HAP-1 (cell line): Measurements from ENCODE around the gene RAB40A.
"Not testable (repeated sequence)": the region's sequence is repeated elsewhere in the genome, so short reads cannot be mapped to it uniquely, and the experiment has no call there.

ENCODE experiments used
- DNase-seq, 2 experiments: peaks; one replicate each; pipeline ENCODE4 v3.0.0-alpha.2; 2016 to 2020; ENCODE audit warnings: low spot score in 2 of 2
- H3K27me3 ChIP-seq: fragments of 250-450 bp; sonication (Bioruptor Pico); 2 replicates; pipeline ENCODE4 v1.5.1; 2020; ENCODE audit warnings: low read depth, mild to moderate bottlenecking, moderate library complexity
- H3K36me3 ChIP-seq: fragments of 250-450 bp; sonication (Bioruptor Pico); replicated peaks from 2 replicates; pipeline ENCODE4 v1.5.1; 2020; ENCODE audit warnings: mild to moderate bottlenecking
- H3K4me1 ChIP-seq: fragments of 250-450 bp; sonication (Bioruptor Pico); 2 replicates; pipeline ENCODE4 v1.5.1; 2020; ENCODE audit warnings: mild to moderate bottlenecking
- H3K4me3 ChIP-seq: fragments of 250-450 bp; sonication (Bioruptor Pico); 2 replicates; pipeline ENCODE4 v1.5.1; 2020; ENCODE audit warnings: mild to moderate bottlenecking, moderate library complexity
- H3K9me3 ChIP-seq: fragments of 250-450 bp; sonication (Bioruptor Pico); 2 replicates; pipeline ENCODE4 v1.5.1; 2020; ENCODE audit warnings: mild to moderate bottlenecking, moderate library complexity
- in situ Hi-C: fragments of 300-500 bp; cut with MboI; formaldehyde crosslinking; loops from 3 replicates; pipeline ENCODE4 v1.14.3; 2020; ENCODE audit warnings: low sequenced_read_pairs, inconsistent platforms, mixed read lengths

RAB40A gene

DNA sequence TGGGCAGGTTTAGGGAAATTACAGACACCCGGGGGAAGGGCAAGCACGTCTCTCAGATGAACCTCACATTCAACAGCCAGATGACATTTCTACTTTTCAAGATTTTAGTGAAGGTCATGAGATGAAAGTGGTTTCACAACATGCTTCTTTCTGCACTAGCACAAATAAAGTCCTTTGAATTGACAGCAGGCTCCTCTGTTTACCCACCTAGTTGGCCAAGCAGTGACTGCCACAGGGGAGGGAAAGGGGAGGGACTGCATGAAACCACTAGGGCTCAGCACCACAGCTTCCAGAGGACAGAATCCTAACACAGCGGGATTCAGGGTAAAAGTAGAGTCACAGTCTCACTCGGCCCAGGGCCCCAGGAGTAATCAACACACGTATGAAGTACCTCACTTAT lies 6.2 kb downstream of the RAB40A start:
- no peaks in the 10 kb centered on the region for H3K4me1 ChIP-seq
- in situ Hi-C loops: no loop called here
- no peaks in the 10 kb centered on the region for H3K36me3 ChIP-seq
- H3K27me3 ChIP-seq: peaks cover 5% of the 10 kb centered on the region
- H3K9me3 ChIP-seq: no peaks in the 10 kb centered on the region
- no peak overlapping the region for H3K4me3 ChIP-seq
- no peak for DNase-seq

DNA sequence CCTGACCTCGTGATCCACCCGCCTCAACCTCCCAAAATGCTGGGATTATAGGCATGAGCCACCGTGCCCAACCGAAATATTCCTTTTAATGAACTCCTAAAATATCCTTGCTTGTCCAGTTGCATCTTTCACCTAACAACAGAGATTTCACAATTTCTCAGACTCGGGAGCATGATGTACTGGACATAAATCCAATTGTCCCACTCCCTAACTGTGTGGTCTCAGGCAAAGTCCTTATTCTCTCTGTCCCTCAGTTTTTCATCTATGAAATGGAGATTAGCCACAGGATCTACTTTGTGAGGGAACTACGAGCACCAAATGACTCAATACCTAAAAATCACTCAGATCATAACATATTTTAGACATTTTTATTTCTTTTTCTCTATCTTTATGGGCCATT lies 9.3 kb downstream of the RAB40A start:
- Histone ChIP-seq H3K27me3 (no peaks in the 10 kb centered on the region; the same call in none of the 2 replicates), H3K4me3 (no peak overlapping the region), H3K36me3 (no peaks in the 10 kb centered on the region), H3K4me1 (no peaks in the 10 kb centered on the region), H3K9me3 (no peaks in the 10 kb centered on the region)
- DNase-seq: no peak
- in situ Hi-C loops: no loop called here

DNA sequence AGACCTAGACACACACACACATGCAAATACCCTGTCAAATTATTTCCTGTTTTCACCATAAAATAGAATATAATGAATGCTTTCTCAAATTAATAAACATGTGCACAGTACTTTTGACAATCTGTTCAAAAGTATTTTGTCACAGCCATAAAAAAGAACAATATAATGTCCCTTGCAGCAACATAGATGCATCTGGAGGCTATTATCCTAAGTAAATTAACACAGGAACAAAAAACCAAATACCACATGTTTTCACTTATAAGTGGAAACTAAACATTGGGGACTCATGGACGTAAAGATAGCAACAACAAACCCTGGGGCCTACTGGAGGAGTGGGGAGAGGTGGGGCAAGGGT lies 15.5 kb downstream of the RAB40A start:
- no peaks in the 10 kb centered on the region; the same call in 1 of the 2 replicates for H3K27me3 ChIP-seq
- no peaks in the 10 kb centered on the region for H3K4me1 ChIP-seq
- DNase-seq: no peak
- H3K36me3 ChIP-seq: no peaks in the 10 kb centered on the region
- in situ Hi-C loops: no loop called here
- no peak overlapping the region for H3K4me3 ChIP-seq
- no peaks in the 10 kb centered on the region for H3K9me3 ChIP-seq

DNA sequence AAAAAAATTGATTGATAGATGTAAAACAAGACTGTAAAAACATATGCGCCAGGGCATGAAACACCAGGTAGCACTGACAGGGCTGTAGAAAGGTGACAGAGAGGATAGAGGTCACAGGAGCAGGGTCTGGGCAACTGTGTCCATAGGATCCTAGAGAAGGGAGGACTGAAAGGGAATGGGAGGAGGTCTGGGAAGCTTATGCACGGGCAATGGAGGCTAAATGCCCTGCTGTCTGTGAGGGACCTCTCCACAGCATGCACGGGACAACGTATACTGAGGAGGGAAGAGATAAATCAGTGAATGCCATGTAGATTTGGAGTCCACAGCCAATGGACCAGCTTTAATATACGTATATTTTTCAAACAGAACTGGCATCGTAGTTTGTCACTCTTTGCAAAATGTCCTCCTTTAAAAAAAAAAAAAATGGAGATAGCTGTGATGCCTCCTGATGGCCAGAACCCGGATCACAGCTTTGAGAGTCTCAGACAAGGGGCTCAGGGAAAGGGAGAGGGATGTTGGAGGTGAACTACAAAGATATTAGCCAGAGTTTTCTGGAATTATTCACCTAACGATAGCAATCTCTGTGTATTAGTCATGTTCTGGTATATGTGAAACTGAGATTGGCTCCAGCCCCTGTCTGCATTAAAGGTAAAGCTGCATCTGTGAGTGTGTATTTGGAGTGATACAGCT lies 16.0 kb downstream of the RAB40A start:
- Histone ChIP-seq H3K4me1 (no peaks in the 10 kb centered on the region), H3K27me3 (no peaks in the 10 kb centered on the region), H3K36me3 (no peaks in the 10 kb centered on the region), H3K4me3 (no peak overlapping the region), H3K9me3 (no peaks in the 10 kb centered on the region)
- no peak for DNase-seq
- in situ Hi-C loops: no loop called here

DNA sequence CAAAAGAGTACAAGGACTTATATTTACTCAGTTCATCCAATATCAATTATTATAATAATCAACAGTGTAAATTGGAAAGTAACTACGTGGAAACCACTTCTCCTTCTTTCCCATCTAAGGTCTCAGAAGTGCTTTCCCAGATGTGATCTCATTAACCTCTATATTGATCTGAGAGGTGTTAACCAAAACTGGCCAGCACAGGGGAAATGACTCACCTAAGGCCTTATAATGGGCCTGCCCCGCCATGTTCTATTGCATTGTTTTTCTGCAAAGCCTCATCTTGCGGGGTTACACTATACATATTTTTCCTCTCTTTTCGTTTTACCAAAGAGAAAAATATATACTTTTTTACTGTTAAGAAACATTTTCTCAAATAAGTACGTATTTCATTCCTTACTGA lies 20.5 kb downstream of the RAB40A start:
- no peaks in the 10 kb centered on the region for H3K9me3 ChIP-seq
- H3K36me3 ChIP-seq: no peaks in the 10 kb centered on the region
- H3K4me1 ChIP-seq: no peaks in the 10 kb centered on the region
- in situ Hi-C loops: no loop called here
- DNase-seq: no peak
- H3K27me3 ChIP-seq: no peaks in the 10 kb centered on the region
- H3K4me3 ChIP-seq: no peak overlapping the region

DNA sequence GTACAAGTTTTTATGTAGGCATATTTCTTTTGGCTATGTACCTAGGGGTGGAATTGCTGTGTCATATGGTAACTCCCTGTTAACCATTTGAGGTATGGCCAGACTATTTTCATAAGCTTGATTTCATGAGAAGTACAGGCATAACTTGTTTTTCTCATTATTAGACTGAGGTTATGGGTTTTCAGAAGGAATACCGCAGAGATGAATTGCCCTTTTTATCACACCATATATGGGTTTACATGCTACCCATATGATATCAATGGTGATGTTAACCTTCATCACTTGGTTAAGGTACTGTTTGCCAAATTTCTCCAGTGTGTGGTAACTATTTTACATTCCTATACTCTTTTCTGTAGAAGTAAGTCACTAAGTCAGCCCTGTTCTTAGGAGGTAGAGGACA lies 23.5 kb downstream of the RAB40A start:
- no peak for DNase-seq
- no peak overlapping the region for H3K4me3 ChIP-seq
- H3K9me3 ChIP-seq: no peaks in the 10 kb centered on the region
- no peaks in the 10 kb centered on the region for H3K27me3 ChIP-seq
- no peaks in the 10 kb centered on the region for H3K36me3 ChIP-seq
- in situ Hi-C loops: no loop called here
- no peaks in the 10 kb centered on the region for H3K4me1 ChIP-seq

DNA sequence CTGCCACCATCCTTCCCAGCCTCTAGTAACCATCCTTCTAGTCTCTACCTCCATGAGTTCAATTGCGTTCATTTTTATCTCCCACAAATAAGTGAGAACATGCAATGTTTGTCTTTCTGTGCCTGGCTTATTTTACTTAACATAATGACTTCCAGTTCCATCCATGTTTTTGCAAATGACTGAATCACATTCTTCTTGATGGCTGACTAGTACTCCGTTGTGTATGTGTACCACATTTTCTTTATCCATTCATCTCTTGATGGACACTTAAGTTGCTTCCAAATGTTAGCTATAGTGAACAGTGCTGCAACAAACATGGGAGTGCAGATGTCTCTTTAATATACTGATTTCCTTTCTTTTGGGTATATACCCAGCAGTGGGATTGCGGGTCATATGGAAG lies 25.7 kb downstream of the RAB40A start:
- H3K4me1 ChIP-seq, in situ Hi-C loops, DNase-seq, H3K36me3 ChIP-seq, H3K9me3 ChIP-seq, H3K4me3 ChIP-seq, H3K27me3 ChIP-seq: not testable (repeated sequence)

DNA sequence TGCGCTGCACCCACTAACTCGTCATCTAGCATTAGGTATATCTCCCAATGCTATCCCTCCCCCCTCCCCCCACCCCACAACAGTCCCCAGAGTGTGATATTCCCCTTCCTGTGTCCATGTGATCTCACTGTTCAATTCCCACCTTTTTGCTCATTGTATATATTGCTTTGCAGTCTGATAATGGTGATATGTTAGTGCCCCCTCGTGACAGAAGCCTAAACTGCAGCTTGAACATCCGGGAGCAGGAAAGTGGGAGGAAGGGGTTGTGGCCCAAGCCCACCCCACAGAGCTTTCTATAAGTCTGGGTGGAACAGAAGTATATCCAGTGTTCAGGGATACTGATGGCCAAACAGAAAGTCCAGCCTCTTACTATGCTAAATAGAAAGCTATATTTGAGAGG lies 29.6 kb downstream of the RAB40A start:
- H3K36me3 ChIP-seq, H3K9me3 ChIP-seq, H3K27me3 ChIP-seq, in situ Hi-C loops, H3K4me3 ChIP-seq, H3K4me1 ChIP-seq: not testable (repeated sequence)
- DNase-seq: peak; percentile 56 to 75

DNA sequence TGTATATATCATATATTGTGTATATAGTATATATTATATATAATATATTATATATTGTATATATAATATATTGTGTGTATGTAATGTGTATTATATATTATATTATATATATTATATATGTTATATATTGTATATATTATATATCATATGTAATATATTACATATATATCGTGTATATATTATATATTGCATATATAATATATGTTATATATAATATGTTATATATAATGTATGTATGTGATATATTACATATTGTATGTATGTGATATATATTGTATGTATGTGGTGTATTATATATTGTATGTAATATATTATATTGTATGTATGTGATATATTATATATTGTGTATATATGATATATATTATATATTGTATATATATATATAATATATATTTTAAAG lies 30.5 kb downstream of the RAB40A start:
- in situ Hi-C loops: no loop called here
- no peaks in the 10 kb centered on the region for H3K36me3 ChIP-seq
- no peak for DNase-seq
- H3K27me3 ChIP-seq: no peaks in the 10 kb centered on the region
- no peaks in the 10 kb centered on the region for H3K9me3 ChIP-seq
- no peak overlapping the region for H3K4me3 ChIP-seq
- H3K4me1 ChIP-seq: no peaks in the 10 kb centered on the region

DNA sequence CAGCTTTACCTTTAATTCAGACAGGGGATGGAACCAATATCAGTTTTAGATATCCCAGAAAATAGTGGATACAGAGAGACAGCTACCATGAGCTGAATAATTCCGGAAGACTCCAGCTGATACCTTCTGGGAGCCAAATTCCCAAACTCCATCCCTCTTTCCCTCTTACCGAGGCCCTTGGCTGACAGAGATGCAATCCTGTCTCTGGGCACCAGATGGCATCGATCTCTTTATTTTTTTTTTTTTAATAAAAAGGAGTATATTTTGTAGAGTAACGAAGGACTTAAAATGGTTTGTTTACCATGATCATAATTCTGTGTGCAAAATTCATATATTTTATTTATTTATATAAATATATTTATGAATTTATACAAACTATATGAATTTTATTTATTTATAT lies 31.0 kb downstream of the RAB40A start:
- in situ Hi-C loops: no loop called here
- Histone ChIP-seq H3K4me1 (no peaks in the 10 kb centered on the region), H3K27me3 (no peaks in the 10 kb centered on the region), H3K4me3 (no peak overlapping the region), H3K36me3 (no peaks in the 10 kb centered on the region), H3K9me3 (no peaks in the 10 kb centered on the region)
- DNase-seq: peak in 1 of 2 experiments; percentile 22

DNA sequence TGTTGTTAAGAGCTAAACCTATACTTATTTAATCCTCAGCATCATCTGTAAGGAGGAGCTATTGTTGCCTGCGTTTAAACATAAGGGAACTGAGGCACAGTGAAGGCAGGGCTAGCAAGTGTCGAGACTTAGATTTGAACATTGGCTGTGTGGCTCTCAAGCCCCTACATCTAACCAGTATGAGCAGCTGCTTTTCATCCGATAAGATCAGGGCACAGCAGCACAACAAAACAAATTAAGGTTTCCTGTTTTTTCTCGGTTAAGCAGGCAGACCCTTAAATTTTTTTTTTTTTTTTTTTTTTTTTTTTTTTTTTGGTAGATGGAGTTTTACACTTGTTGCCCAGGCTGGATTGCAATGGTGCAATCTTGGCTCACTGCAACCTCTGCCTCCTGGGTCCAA lies 35.6 kb downstream of the RAB40A start:
- no peaks in the 10 kb centered on the region for H3K36me3 ChIP-seq
- DNase-seq: no peak
- no peak overlapping the region for H3K4me3 ChIP-seq
- H3K9me3 ChIP-seq: no peaks in the 10 kb centered on the region
- in situ Hi-C loops: no loop called here
- H3K27me3 ChIP-seq: no peaks in the 10 kb centered on the region
- H3K4me1 ChIP-seq: no peaks in the 10 kb centered on the region

DNA sequence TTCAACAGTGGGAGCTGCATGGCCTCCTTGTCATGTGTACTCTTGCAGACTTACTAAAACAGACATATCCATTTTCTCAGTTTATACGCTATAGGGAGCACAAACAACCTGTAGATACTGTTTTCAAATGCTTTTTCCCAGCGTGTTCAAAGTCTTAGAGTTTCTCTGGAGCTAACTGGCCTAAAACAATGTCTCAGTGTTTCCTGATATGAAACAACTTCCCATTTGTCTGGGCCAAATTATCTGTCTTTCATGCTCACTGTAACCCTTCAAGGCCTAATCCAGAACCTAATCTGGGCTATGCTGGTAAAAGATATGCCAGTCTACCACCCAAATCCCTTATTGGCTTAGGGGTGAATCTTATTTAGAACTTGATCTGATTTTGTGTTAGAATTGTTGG lies 38.8 kb downstream of the RAB40A start:
- no peaks in the 10 kb centered on the region for H3K9me3 ChIP-seq
- H3K36me3 ChIP-seq: no peaks in the 10 kb centered on the region
- DNase-seq: no peak
- no peaks in the 10 kb centered on the region for H3K4me1 ChIP-seq
- no peaks in the 10 kb centered on the region for H3K27me3 ChIP-seq
- no peak overlapping the region for H3K4me3 ChIP-seq
- in situ Hi-C loops: no loop called here

DNA sequence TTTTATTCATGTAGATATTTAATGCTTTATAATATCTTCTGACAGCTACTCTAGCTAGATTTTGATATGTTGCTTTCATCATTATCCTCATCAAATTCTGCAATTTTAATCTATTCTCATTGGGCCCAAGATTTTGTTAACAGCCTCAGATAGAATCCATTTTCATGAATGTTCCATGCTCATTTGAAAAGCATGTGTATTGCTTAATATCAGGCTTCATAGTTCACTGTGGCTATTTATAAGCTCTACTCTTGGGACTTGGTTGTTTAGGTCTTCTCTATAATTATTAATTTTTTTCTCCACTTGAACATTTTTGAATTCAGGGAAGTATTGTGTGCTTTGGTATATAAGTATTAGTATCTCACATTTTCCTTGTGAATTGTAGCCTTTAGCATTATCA lies 41.8 kb downstream of the RAB40A start:
- no peaks in the 10 kb centered on the region for H3K4me1 ChIP-seq
- H3K27me3 ChIP-seq: no peaks in the 10 kb centered on the region
- H3K36me3 ChIP-seq: no peaks in the 10 kb centered on the region
- no peak overlapping the region for H3K4me3 ChIP-seq
- no peak for DNase-seq
- H3K9me3 ChIP-seq: no peaks in the 10 kb centered on the region
- in situ Hi-C loops: no loop called here

DNA sequence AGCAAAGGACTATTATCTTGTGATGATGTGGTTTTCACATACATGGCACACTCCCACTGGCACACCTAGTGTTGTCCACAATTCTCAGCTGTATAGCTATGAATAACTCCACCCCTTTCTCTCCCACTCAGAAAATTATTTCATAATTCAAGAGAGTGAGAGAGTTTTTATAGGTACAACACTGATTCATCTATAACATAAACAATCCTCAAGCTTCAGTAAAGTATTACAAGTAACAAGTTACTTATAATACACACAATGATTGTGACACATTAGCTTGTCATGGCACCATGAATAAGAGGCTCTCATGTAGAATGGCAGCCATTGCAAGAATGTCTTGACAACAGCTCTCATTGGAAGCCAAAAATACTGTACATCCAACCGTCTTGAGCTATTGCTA lies 43.9 kb downstream of the RAB40A start:
- H3K27me3 ChIP-seq: no peaks in the 10 kb centered on the region
- H3K36me3 ChIP-seq: no peaks in the 10 kb centered on the region
- no peaks in the 10 kb centered on the region for H3K9me3 ChIP-seq
- no peak for DNase-seq
- in situ Hi-C loops: no loop called here
- H3K4me3 ChIP-seq: no peak overlapping the region
- no peaks in the 10 kb centered on the region for H3K4me1 ChIP-seq

DNA sequence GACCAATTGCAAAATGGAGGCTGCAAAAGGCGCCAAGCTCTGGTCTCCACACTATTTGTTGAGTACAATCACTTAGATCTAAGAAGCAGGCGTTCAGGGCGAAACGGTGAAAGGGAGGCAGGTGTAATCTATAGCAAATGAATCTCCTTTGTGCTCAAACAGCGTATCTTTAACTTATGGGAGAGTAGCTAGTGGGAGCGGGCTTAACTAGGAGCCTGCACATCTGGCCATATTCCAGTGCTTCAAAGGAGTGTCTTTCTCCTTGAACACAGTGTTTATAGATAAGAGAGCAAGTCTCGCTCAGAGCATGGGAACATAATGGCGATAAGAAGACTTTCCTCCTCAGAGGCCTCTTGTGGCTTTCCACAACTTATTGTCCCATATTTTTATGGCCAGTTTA lies 49.3 kb downstream of the RAB40A start:
- in situ Hi-C loops: loop anchor here (10.0 to 25.0 kb wide), 3 partner anchors 125 to 508 kb away; partner anchors contain the start of gene BEX4

More for the DNA sequence above, 49.3 kb downstream of the RAB40A start:
- H3K27me3 ChIP-seq, H3K4me1 ChIP-seq, H3K4me3 ChIP-seq, H3K9me3 ChIP-seq, H3K36me3 ChIP-seq, DNase-seq: not testable (repeated sequence)
